Ovary (tissue), 9 donors: Measurements from ENCODE around the gene DCTD. TPM values are rescaled to one million over a fixed set of nuclear protein-coding genes. Genes with fewer than 3 reads are reported as not detected.

Source experiments
- DNase-seq, 5 donors: peaks; one replicate each; pipeline ENCODE4 v3.0.0-alpha.2; 2019 to 2020
- H3K27ac ChIP-seq, 2 donors: fragments of 200-600 bp; one replicate each; pipeline versions ENCODE4 v1.5.1 to v1.8.0; 2019 to 2022
- H3K27me3 ChIP-seq: fragments of 200-600 bp; one replicate; pipeline ENCODE4 v1.8.0; 2022
- H3K36me3 ChIP-seq: fragments of 200-600 bp; sonication (generic); one replicate; pipeline ENCODE4 v1.5.1; 2019
- H3K4me1 ChIP-seq: one replicate; pipeline ENCODE4 v1.8.1; 2013; ENCODE audit warnings: mild to moderate bottlenecking, moderate library complexity; ENCODE audit not compliant: insufficient read depth
- H3K4me3 ChIP-seq: fragments of 200-600 bp; sonication (generic); one replicate; pipeline ENCODE4 v1.5.1; 2017
- H3K9me3 ChIP-seq, 2 donors: fragments of 200-600 bp in 1 of 2; sonication (generic) in 1 of 2; one replicate each; pipeline versions ENCODE4 v1.5.1 to v1.8.1; 2013 to 2019; ENCODE audit warnings: mild to moderate bottlenecking in 1 of 2, moderate library complexity in 1 of 2
- CTCF ChIP-seq, 3 donors: fragments of 450-650 bp in 2 of 3; fragments of 200-600 bp in 1 of 3; IDR thresholded peaks; one replicate each; pipeline versions ENCODE4 v1.5.1 to v1.8.0; 2016 to 2022; ENCODE audit warnings: antibody characterized with exemption in 3 of 3, mild to moderate bottlenecking in 1 of 3
- EP300 ChIP-seq: sonication (generic); formaldehyde crosslinking; IDR thresholded peaks from one replicate; pipeline ENCODE4 v1.6.1; 2017; ENCODE audit warnings: antibody characterized with exemption
- POLR2A ChIP-seq: fragments of 450-650 bp; IDR thresholded peaks from one replicate; pipeline ENCODE4 v1.6.1; 2017; ENCODE audit warnings: antibody characterized with exemption, mild to moderate bottlenecking, moderate library complexity
- WGBS, 3 donors: extraction: QIAGEN DNeasy Blood & Tissue Kit in 1 of 3; methylation state at CpG; one replicate each; pipeline versions ENCODE4 v1.1.5 to v1.1.7; 2013 to 2017; 5-methylcytosine and 5-hydroxymethylcytosine counted together
- intact Hi-C, 4 donors: fragments of 100-400 bp; cut with DNase I; formaldehyde crosslinking; loops; one replicate each; pipeline versions ENCODE4 v1.11.0 to v1.15.1; 2022 to 2023
- polyA plus RNA-seq, 2 donors: library from polyadenylated mRNA; stranded (reverse); fragments of 200-250 nt in 1 of 2; fragments of 350-450 nt in 1 of 2; fragmentation: Illumina TruSeq in 1 of 2; extraction: RNeasy Lipid Tissue Mini Kit (QIAGEN cat#74804) in 1 of 2; gene quantifications; one replicate each; pipeline ENCODE4 v1.2.3, GENCODE V29; 2013 to 2014
- total RNA-seq, 7 donors: library from RNA; depleted of rRNA in 2 of 7; stranded (reverse); fragments of >200 nt in 2 of 7; fragmentation: NEBNext Ultra II Directional in 3 of 7; extraction: Animal tissue kit (Norgen Biotek cat#: 25700) in 3 of 7; gene quantifications; one replicate each; pipeline versions ENCODE4 v1.1.0 to v1.2.4, GENCODE V29; 2016 to 2023
- donor health status: DM: no; HTN: no; CAD: no; lungs with moderate emphysema.
- donor health status: DM: no; HTN: no; CAD: no.
- donor health status: Bipolar disorder and iron deficiency.
- donor health status: DM: yes; HTN: yes; CAD: no.
- donor health status: DM: no; HTN: no; CAD: no.
- donor health status: DM: yes; HTN: yes; CAD: no.

The DCTD gene
- total and polyA plus RNA-seq, 9 donors: 34.1 to 272 (median 91.6) TPM

- DNase-seq: peak; percentile 35 to 72 (median 61)
- WGBS, 3 donors: 13 to 31% (median 24%) methylated on average over 16 of the region's 16 CpGs
- TF ChIP-seq POLR2A: no peak
- TF ChIP-seq EP300: no peak
- no peak for TF ChIP-seq CTCF (IDR thresholded peaks at IDR 0.05)
- no peak overlapping the region for H3K27ac ChIP-seq
- H3K9me3 ChIP-seq: no peaks in the 10 kb centered on the region
- H3K27me3 ChIP-seq: no peaks in the 10 kb centered on the region
- intact Hi-C loops: no loop called here
- peaks cover 7% of the 10 kb centered on the region for H3K4me1 ChIP-seq
- H3K4me3 ChIP-seq: no peak overlapping the region
- no peaks in the 10 kb centered on the region for H3K36me3 ChIP-seq
Measured at GRCh38 chr4:182881914-182882313, 35.3 kb downstream of the DCTD start.

GRCh38 chr4:182880387-182881356 is 36.5 kb downstream of the DCTD start:
- 47 to 67% (median 49%) methylated on average over 26 of the region's 26 CpGs for WGBS, 3 donors
- H3K9me3 ChIP-seq: no peaks in the 10 kb centered on the region
- TF ChIP-seq EP300 (no peak), POLR2A (no peak), CTCF (IDR thresholded peaks at IDR 0.05) (no peak)
- H3K4me1 ChIP-seq: peaks cover 4% of the 10 kb centered on the region
- H3K4me3 ChIP-seq: no peak overlapping the region
- intact Hi-C loops: no loop called here
- H3K36me3 ChIP-seq: no peaks in the 10 kb centered on the region
- no peaks in the 10 kb centered on the region for H3K27me3 ChIP-seq
- no peak overlapping the region for H3K27ac ChIP-seq
- no peak for DNase-seq

GRCh38 chr4:182879913-182880312 is 37.3 kb downstream of the DCTD start:
- H3K4me1 ChIP-seq: peaks cover 4% of the 10 kb centered on the region
- no peaks in the 10 kb centered on the region for H3K27me3 ChIP-seq
- H3K27ac ChIP-seq: no peak overlapping the region
- no peaks in the 10 kb centered on the region for H3K36me3 ChIP-seq
- no peaks in the 10 kb centered on the region for H3K9me3 ChIP-seq
- no peak for TF ChIP-seq POLR2A
- H3K4me3 ChIP-seq: no peak overlapping the region
- DNase-seq: no peak
- WGBS, 3 donors: 85 to 93% (median 89%) methylated on average over 9 of the region's 9 CpGs
- intact Hi-C loops: no loop called here

GRCh38 chr4:182878633-182879495 is 38.3 kb downstream of the DCTD start:
- Histone ChIP-seq H3K9me3 (no peaks in the 10 kb centered on the region), H3K27ac (no peak overlapping the region), H3K27me3 (no peaks in the 10 kb centered on the region), H3K4me1 (peaks cover 4% of the 10 kb centered on the region), H3K4me3 (no peak overlapping the region), H3K36me3 (no peaks in the 10 kb centered on the region)
- TF ChIP-seq POLR2A: no peak
- no peak for TF ChIP-seq EP300
- no peak for TF ChIP-seq CTCF (IDR thresholded peaks at IDR 0.05)
- WGBS, 3 donors: 82 to 86% (median 84%) methylated on average over 16 of the region's 16 CpGs
- no peak for DNase-seq
- intact Hi-C loops: no loop called here
